B cell (primary cell): ENCODE results near the gene PXK.

ENCODE experiments used
- EZH2 ChIP-seq: IDR thresholded peaks from 2 replicates; pipeline ENCODE4 v1.6.1; 2012; ENCODE audit warnings: borderline replicate concordance, low read depth, mild to moderate bottlenecking, moderate library complexity, low read length; ENCODE audit not compliant: insufficient read depth, poor library complexity, severe bottlenecking
- TF ChIP-seq, protein P1 (sequence below): fragments of 200-600 bp; IDR thresholded peaks from one replicate; pipeline ENCODE4 v1.8.0; 2022; ENCODE audit warnings: antibody characterized with exemption, mild to moderate bottlenecking

DNA sequence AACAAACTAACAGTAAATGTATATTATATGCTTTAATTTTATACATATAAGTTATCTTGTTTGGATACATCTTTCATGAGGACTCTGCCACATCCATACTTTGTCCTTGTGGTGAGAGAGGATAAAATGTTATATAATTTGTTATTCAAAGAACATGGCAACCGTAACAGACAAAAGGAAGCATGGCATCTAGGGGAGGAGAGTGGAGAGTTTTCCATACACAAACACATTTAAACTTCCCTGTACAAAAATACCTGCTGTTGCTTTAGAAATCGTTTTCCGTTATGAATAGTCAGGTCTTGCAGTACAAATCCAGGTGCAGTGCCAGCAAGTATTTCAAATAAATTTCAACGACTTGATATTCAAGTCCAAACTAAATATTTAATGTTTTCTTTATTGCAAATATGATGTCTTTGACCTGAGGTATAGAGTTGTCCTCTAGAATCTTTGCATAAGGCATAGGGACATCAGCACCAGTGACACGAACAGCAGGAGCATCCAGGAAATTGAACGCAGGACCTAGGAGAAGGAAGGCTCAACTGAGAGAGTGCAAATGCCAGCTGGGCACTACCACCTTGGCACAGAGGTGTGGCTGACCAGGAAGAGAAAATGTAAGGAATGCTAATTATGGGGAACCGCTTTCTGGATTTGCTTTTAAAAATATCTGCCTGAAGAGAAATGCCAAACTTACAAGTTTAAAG is 95.1 kb downstream of the PXK start:
- TF ChIP-seq, protein P1, sequence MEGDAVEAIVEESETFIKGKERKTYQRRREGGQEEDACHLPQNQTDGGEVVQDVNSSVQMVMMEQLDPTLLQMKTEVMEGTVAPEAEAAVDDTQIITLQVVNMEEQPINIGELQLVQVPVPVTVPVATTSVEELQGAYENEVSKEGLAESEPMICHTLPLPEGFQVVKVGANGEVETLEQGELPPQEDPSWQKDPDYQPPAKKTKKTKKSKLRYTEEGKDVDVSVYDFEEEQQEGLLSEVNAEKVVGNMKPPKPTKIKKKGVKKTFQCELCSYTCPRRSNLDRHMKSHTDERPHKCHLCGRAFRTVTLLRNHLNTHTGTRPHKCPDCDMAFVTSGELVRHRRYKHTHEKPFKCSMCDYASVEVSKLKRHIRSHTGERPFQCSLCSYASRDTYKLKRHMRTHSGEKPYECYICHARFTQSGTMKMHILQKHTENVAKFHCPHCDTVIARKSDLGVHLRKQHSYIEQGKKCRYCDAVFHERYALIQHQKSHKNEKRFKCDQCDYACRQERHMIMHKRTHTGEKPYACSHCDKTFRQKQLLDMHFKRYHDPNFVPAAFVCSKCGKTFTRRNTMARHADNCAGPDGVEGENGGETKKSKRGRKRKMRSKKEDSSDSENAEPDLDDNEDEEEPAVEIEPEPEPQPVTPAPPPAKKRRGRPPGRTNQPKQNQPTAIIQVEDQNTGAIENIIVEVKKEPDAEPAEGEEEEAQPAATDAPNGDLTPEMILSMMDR = no peak
- no peak for TF ChIP-seq EZH2
